WTC11 (cell line): ENCODE results near the gene GPX3.

ENCODE experiments used
- ARID4B ChIP-seq: sonication (generic); formaldehyde crosslinking; IDR thresholded peaks from 2 replicates; pipeline ENCODE4 v1.8.0; 2023; ENCODE audit warnings: missing genetic modification reagents, mild to moderate bottlenecking, borderline replicate concordance
- ATF6 ChIP-seq: sonication (generic); formaldehyde crosslinking; IDR thresholded peaks from 2 replicates; pipeline ENCODE4 v1.8.1; 2023; ENCODE audit warnings: mild to moderate bottlenecking, missing genetic modification reagents
- CTCF ChIP-seq: fragments of 200-600 bp; IDR thresholded peaks from 2 replicates; pipeline ENCODE4 v1.8.0; 2022; ENCODE audit warnings: antibody characterized with exemption
- FOXP4 ChIP-seq: sonication (generic); formaldehyde crosslinking; IDR thresholded peaks from 2 replicates; pipeline ENCODE4 v1.8.0; 2022; ENCODE audit warnings: mild to moderate bottlenecking, missing genetic modification reagents
- GRHL2 ChIP-seq: fragments of 250-450 bp; sonication (Bioruptor Pico); IDR thresholded peaks from 2 replicates; pipeline ENCODE4 v1.8.0; 2022; ENCODE audit warnings: mild to moderate bottlenecking, moderate library complexity; ENCODE audit not compliant: insufficient replicate concordance, severe bottlenecking
- GTF2I ChIP-seq: fragments of 250-450 bp; sonication (Bioruptor Pico); conservative IDR thresholded peaks from 2 replicates; pipeline ENCODE4 v1.4.0; 2021; ENCODE audit warnings: mild to moderate bottlenecking
- JUN ChIP-seq: sonication (generic); formaldehyde crosslinking; IDR thresholded peaks from 2 replicates; pipeline ENCODE4 v1.8.0; 2023; ENCODE audit warnings: mild to moderate bottlenecking, missing genetic modification reagents
- SP1 ChIP-seq: sonication (generic); formaldehyde crosslinking; conservative IDR thresholded peaks from 2 replicates; pipeline ENCODE4 v1.8.1; 2022; ENCODE audit warnings: missing genetic modification reagents

- TF ChIP-seq CTCF: no peak
- no peak for TF ChIP-seq ARID4B (CRISPR knock-in tag)
- no peak for TF ChIP-seq GRHL2 (CRISPR knock-in tag)
- TF ChIP-seq GTF2I: no peak
- no peak for TF ChIP-seq JUN (CRISPR knock-in tag)
- no peak for TF ChIP-seq FOXP4 (CRISPR knock-in tag)
- TF ChIP-seq ATF6 (CRISPR knock-in tag): no peak
- no peak for TF ChIP-seq SP1 (CRISPR knock-in tag)
These were observed 52.2 kb downstream of the GPX3 start for GRCh38 chr5:151072630-151073025.
